HUES6 (cell line): ENCODE results near the gene ZYG11A.
A peak's percentile ranks its signal among the peaks of the same experiment; 100 is the strongest.
"Not testable (repeated sequence)": the region's sequence is repeated elsewhere in the genome, so short reads cannot be mapped to it uniquely, and the experiment has no call there.

ENCODE experiments used
- H3K27ac ChIP-seq: 2 replicates; pipeline ENCODE4 v1.7.0; 2013; ENCODE audit warnings: low read depth, mild to moderate bottlenecking, low read length, inconsistent platforms
- H3K27me3 ChIP-seq: 2 replicates; pipeline ENCODE4 v1.6.1; 2013; ENCODE audit warnings: low read length; ENCODE audit not compliant: control insufficient read depth, insufficient read depth
- H3K36me3 ChIP-seq: 2 replicates; pipeline ENCODE4 v1.6.1; 2013; ENCODE audit warnings: low read length; ENCODE audit not compliant: control insufficient read depth, insufficient read depth
- H3K4me1 ChIP-seq: 2 replicates; pipeline ENCODE4 v1.6.1; 2013; ENCODE audit warnings: low read length; ENCODE audit not compliant: control insufficient read depth, insufficient read depth
- H3K4me3 ChIP-seq: 2 replicates; pipeline ENCODE4 v1.5.1; 2013; ENCODE audit warnings: low read depth, low read length
- H3K9ac ChIP-seq: one replicate; pipeline ENCODE4 v1.6.1; 2013; ENCODE audit warnings: mild to moderate bottlenecking, low read length
- H3K9me3 ChIP-seq: 2 replicates; pipeline ENCODE4 v1.6.1; 2013; ENCODE audit warnings: low read depth, low read length; ENCODE audit not compliant: control insufficient read depth, insufficient read depth

ZYG11A gene

DNA sequence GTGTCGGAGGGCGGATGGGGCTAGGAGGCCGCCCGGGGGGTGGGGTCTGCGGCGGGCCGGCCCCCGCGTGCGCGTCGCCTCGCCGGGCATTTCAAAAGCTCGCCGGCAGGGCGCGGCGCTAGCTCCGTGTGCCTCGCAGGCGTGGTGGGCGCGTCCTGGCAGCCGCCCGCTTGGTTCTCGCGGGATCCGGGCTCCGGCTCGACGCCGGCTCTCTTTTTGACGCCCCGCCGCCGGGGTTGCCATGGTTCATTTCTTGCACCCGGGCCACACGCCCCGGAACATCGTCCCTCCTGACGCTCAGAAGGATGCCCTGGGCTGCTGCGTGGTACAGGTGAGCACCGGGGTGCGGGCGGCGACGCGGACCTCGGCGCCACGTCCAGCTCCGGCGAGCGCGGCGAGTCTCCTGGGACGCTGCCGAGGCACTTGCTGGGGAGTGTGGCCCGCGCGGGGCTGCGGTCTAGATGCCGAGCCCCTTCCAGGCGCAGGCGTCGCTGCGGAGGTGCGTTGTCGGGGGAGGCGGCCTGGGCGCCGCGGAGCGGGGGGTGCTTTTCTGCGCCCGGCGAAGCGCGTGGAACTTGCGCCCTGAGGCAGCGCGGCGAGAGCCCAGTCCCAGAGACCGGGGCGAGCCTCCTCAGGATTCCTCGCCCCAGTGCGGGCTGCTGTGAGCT, at the start of gene ZYG11A:
Gene ZYG11A (plus strand): TSS at position 118 of the 668 bp plus-strand sequence. CDS start 124 bp downstream, at position 242.
- peak within 1 kb of the TSS; percentile 98 for H3K9ac ChIP-seq
- no peaks in the 10 kb centered on the region for H3K9me3 ChIP-seq
- H3K4me1 ChIP-seq, result peaks cover 4% of the 10 kb centered on the region; the same call in 1 of the 2 replicates
- H3K36me3 ChIP-seq, result no peaks in the 10 kb centered on the region
- H3K27me3 ChIP-seq, result peaks cover 18% of the 10 kb centered on the region
- H3K27ac ChIP-seq, result peak within 1 kb of the TSS; percentile 72; the same call in 1 of the 2 replicates
- H3K4me3 ChIP-seq, result peak within 1 kb of the TSS; percentile 78

DNA sequence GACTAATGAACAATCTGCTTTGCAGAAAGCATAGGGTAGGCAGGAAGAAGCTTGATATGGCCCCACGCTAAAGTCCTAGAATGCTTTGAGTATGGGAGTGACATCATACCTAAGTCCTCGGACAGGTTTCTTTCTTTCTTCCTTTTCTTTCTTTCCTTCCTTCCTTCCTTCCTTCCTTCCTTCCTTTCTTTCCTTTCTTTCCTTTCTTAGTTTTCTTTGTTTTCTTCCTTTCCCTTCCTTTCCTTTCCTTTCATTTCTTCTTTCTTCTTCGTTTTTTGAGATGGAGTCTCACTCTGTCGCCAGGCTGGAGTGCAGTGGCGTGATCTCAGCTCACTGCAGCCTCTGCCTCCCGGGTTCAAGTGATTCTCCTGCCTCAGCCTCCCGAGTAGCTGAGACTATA, 48.8 kb upstream of the ZYG11A start:
- not testable (repeated sequence) for H3K27ac ChIP-seq, H3K4me3 ChIP-seq, H3K27me3 ChIP-seq, H3K4me1 ChIP-seq, H3K9me3 ChIP-seq, H3K36me3 ChIP-seq, H3K9ac ChIP-seq

- no peaks in the 10 kb centered on the region for H3K4me1 ChIP-seq
These were observed 47.1 kb upstream of the ZYG11A start for GRCh38 chr1:52795464-52795863.

DNA sequence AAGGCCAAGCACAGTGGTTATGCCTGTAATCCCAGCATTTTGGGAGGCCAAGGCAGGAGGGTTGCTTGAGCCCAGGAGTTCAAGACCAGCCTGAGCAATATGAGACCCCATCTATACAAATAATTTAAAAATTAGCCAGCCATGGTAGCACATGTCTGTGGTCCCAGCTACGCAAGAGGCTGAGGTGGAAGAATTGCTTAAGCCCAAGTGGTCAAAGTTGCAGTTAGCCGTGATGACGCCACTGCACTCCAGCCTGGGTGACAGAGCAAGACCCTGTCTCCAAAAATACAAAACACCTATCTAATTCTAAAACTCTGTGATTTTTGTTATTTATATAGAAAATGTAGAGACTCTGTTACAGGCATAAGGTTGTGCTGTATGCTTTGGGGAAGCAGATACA, 44.2 kb upstream of the ZYG11A start:
- Histone ChIP-seq H3K4me1 (no peaks in the 10 kb centered on the region), H3K4me3 (no peak overlapping the region), H3K36me3 (peaks cover 13% of the 10 kb centered on the region), H3K27me3 (no peaks in the 10 kb centered on the region), H3K9ac (no peak overlapping the region), H3K27ac (no peak overlapping the region), H3K9me3 (no peaks in the 10 kb centered on the region)

More at GRCh38 chr1:52795464-52795863, 47.1 kb upstream of the ZYG11A start:
- H3K36me3 ChIP-seq, result peaks cover 9% of the 10 kb centered on the region; the same call in 1 of the 2 replicates
- H3K27me3 ChIP-seq, result no peaks in the 10 kb centered on the region
- no peak overlapping the region for H3K9ac ChIP-seq
- no peaks in the 10 kb centered on the region for H3K9me3 ChIP-seq
- H3K4me3 ChIP-seq, result no peak overlapping the region
- no peak overlapping the region for H3K27ac ChIP-seq

- no peaks in the 10 kb centered on the region for H3K9me3 ChIP-seq
- peaks cover 19% of the 10 kb centered on the region for H3K36me3 ChIP-seq
- no peaks in the 10 kb centered on the region for H3K27me3 ChIP-seq
- H3K27ac ChIP-seq, result no peak overlapping the region
- H3K4me1 ChIP-seq, result no peaks in the 10 kb centered on the region
- no peak overlapping the region for H3K4me3 ChIP-seq
- no peak overlapping the region for H3K9ac ChIP-seq
These were observed 41.5 kb upstream of the ZYG11A start for GRCh38 chr1:52801011-52801410.

DNA sequence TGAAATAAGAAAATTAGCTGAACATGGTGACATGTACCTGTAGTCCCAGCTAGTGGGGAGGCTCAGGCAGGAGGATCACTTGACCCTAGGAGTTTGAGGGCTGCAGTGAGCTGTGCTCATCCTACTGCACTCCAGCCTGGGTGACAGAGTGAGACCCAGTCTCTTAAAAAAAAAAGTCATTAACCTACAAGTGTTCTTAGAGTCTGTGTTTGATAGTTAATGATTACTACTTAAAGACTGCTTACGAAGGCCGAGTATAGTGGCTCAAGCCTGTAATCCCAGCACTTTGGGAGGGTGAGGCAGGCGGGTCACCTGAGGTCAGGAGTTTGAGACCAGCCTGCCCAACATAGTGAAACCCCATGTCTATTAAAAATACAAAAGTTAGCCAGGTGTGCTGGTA, 38.5 kb upstream of the ZYG11A start:
- peaks cover 10% of the 10 kb centered on the region; the same call in 1 of the 2 replicates for H3K36me3 ChIP-seq
- H3K27ac ChIP-seq, H3K4me3 ChIP-seq, H3K9ac ChIP-seq, H3K4me1 ChIP-seq, H3K9me3 ChIP-seq, H3K27me3 ChIP-seq: not testable (repeated sequence)

DNA sequence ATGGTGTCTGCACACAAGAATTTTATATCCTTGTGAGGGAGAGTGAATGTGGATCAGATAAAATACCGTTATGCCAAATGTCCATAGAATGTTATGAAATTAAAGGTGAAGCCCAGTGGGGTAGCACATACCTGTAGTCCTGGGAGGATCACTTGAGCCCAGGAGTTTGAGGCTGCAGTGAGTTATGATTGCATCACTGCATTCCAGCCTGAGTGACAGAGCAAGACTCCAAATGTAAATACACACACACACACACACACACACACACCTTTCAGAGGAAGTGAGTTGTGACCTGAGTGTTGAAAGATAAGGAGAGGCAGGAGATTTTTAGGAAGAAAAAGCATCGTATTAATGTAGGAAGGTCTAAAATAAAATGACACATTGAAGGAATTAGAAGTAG, 28.1 kb upstream of the ZYG11A start:
- no peak overlapping the region for H3K27ac ChIP-seq
- H3K4me1 ChIP-seq, result no peaks in the 10 kb centered on the region
- H3K36me3 ChIP-seq, result peaks cover 41% of the 10 kb centered on the region
- H3K9ac ChIP-seq, result no peak overlapping the region
- H3K27me3 ChIP-seq, result no peaks in the 10 kb centered on the region
- H3K4me3 ChIP-seq, result no peak overlapping the region
- H3K9me3 ChIP-seq, result no peaks in the 10 kb centered on the region

DNA sequence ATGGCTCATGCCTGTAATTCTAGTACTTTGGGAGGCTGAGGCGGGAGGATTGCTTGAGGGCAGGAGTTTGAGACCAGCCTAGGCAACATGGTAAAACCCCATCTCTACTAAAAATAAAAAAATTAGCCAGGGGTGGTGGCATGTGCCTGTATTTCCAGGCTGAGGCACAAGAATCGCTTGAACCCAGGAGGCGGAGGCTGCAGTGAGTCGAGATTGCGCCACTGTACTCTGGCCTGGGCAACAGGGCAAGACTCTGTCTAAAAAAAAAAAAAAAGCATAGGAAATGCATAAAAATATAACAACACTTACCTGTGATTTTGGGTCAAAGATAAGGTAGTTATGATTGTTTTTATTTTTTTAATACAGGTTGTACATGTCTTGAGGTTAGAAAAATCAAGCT, 21.7 kb upstream of the ZYG11A start:
- not testable (repeated sequence) for H3K27me3 ChIP-seq, H3K9me3 ChIP-seq, H3K9ac ChIP-seq, H3K27ac ChIP-seq, H3K4me3 ChIP-seq, H3K4me1 ChIP-seq
- H3K36me3 ChIP-seq, result peaks cover 21% of the 10 kb centered on the region

- Histone ChIP-seq H3K9ac (no peak overlapping the region), H3K36me3 (peaks cover 7% of the 10 kb centered on the region), H3K27me3 (no peaks in the 10 kb centered on the region), H3K9me3 (no peaks in the 10 kb centered on the region), H3K4me3 (no peak overlapping the region), H3K27ac (no peak overlapping the region), H3K4me1 (no peaks in the 10 kb centered on the region)
These were observed 16.7 kb upstream of the ZYG11A start for GRCh38 chr1:52825868-52826267.

GRCh38 chr1:52834798-52835197, 7.8 kb upstream of the ZYG11A start:
- Histone ChIP-seq H3K36me3 (no peaks in the 10 kb centered on the region), H3K9ac (peak overlapping the region; percentile 17), H3K4me3 (no peak overlapping the region), H3K4me1 (peaks cover 29% of the 10 kb centered on the region), H3K27ac (peak overlapping the region; percentile 59; the same call in 1 of the 2 replicates), H3K9me3 (no peaks in the 10 kb centered on the region), H3K27me3 (no peaks in the 10 kb centered on the region)

DNA sequence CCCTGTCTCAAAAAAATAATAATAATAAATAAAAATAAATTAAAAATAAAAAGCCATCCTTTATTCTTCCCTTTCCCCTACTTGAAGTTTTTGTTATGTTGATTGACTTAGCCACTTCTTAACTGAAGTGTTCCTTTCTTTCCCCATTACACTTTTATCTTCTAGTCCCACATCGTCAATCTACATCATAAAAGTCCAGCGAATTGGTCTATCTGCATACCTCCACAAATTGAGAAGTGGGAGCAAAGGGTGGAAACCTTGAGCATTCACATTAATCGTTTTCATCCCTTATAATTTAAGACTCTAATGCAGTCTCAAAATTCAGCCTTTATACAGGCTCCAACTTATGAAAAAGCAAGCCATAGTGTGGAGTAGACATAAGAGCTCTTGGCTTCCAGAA, 6.5 kb upstream of the ZYG11A start:
- Histone ChIP-seq H3K27me3 (no peaks in the 10 kb centered on the region), H3K9me3 (no peaks in the 10 kb centered on the region), H3K27ac (peak overlapping the region; percentile 65), H3K4me3 (peak overlapping the region; percentile 11; the same call in 1 of the 2 replicates), H3K36me3 (no peaks in the 10 kb centered on the region), H3K9ac (peak overlapping the region; percentile 51), H3K4me1 (peaks cover 29% of the 10 kb centered on the region)
